Stomach (tissue), 19 donors: ENCODE data around the gene ALX3. TPM values are rescaled to one million over a fixed set of nuclear protein-coding genes. Genes with fewer than 3 reads are reported as not detected.
A peak's percentile ranks its signal among the peaks of the same experiment; 100 is the strongest.

Experiments used
- DNase-seq, 2 donors: peaks; one replicate each; pipeline versions ENCODE4 v3.0.0 to v3.0.0-alpha.2; 2013 to 2019
- H3K27ac ChIP-seq, 5 donors: fragments of 200-600 bp in 4 of 5; sonication (generic) in 4 of 5; one replicate each; pipeline ENCODE4 v1.5.1; 2013 to 2019; ENCODE audit warnings: mild to moderate bottlenecking in 1 of 5, moderate library complexity in 1 of 5
- H3K27me3 ChIP-seq, 3 donors: fragments of 200-600 bp; sonication (generic); one replicate each; pipeline ENCODE4 v1.5.1; 2017 to 2019; ENCODE audit warnings: mixed run types in 1 of 3
- H3K36me3 ChIP-seq, 4 donors: fragments of 200-600 bp; sonication (generic); 1 replicate in 3 of 4; 2 replicates in 1 of 4; pipeline ENCODE4 v1.5.1; 2016 to 2019
- H3K4me1 ChIP-seq, 4 donors: fragments of 200-600 bp; sonication (generic); one replicate each; pipeline ENCODE4 v1.5.1; 2016 to 2019
- H3K4me3 ChIP-seq, 4 donors: fragments of 200-600 bp; sonication (generic) in 3 of 4; one replicate each; pipeline ENCODE4 v1.5.1; 2016 to 2019; ENCODE audit warnings: mild to moderate bottlenecking in 1 of 4
- H3K9me3 ChIP-seq, 4 donors: fragments of 200-600 bp; sonication (generic); one replicate each; pipeline ENCODE4 v1.5.1; 2016 to 2019
- EP300 ChIP-seq: sonication (generic); formaldehyde crosslinking; IDR thresholded peaks from one replicate; pipeline ENCODE4 v1.6.1; 2017; ENCODE audit warnings: antibody characterized with exemption
- POLR2A ChIP-seq, 4 donors: fragments of 450-650 bp; IDR thresholded peaks; one replicate each; pipeline ENCODE4 v1.6.1; 2016; ENCODE audit warnings: antibody characterized with exemption in 4 of 4, control low read depth in 2 of 4, mild to moderate bottlenecking in 1 of 4, moderate library complexity in 1 of 4
- POLR2AphosphoS5 ChIP-seq, 3 donors: sonication (generic); formaldehyde crosslinking; IDR thresholded peaks; one replicate each; pipeline ENCODE4 v1.6.1; 2016; ENCODE audit warnings: antibody characterized with exemption in 3 of 3
- WGBS, 5 donors: extraction: QIAGEN DNeasy Blood & Tissue Kit in 3 of 5; methylation state at CpG; one replicate each; pipeline versions ENCODE4 v1.1.5 to v1.1.7; 2013 to 2018; 5-methylcytosine and 5-hydroxymethylcytosine counted together
- intact Hi-C: fragments of 100-400 bp; cut with DNase I; formaldehyde crosslinking; loops from one replicate; pipeline ENCODE4 v1.15.1; 2023; ENCODE audit warnings: low total_unique reads
- long read RNA-seq, 10 donors: transcript quantifications; one replicate each; lab custom pipeline, GENCODE V29; 2026
- polyA plus RNA-seq, 3 donors: library from polyadenylated mRNA; stranded (reverse); fragments of 200-250 nt; gene quantifications; one replicate each; pipeline ENCODE4 v1.2.3, GENCODE V29; 2013
- total RNA-seq, 5 donors: library from RNA; depleted of rRNA; stranded (reverse); fragments of >200 nt; gene quantifications; one replicate each; pipeline versions ENCODE4 v1.1.0 to v1.2.3, GENCODE V29; 2014 to 2016
- TF ChIP-seq, protein P1 (sequence below), 7 experiments: fragments of 450-650 bp in 4 of 7; fragments of 200-600 bp in 3 of 7; sonication (generic) in 3 of 7; IDR thresholded peaks; one replicate each; pipeline ENCODE4 v1.5.1; 2016 to 2019; ENCODE audit warnings: antibody characterized with exemption in 7 of 7, control low read depth in 2 of 7, mild to moderate bottlenecking in 1 of 7
- donor health status: healthy with polysubstance abuse.
- donor health status: Bipolar disorder and iron deficiency.
- donor health status: healthy.

The ALX3 gene
- total RNA-seq (not detected), polyA plus RNA-seq (under 1 TPM in 1 of 3 donors, not detected in 2; 0.08 TPM)
- long read RNA-seq, donor 1 = 0 reads
- long read RNA-seq, donor 2 = 0 reads
- long read RNA-seq, donor 3 = 0 reads
- long read RNA-seq, donor 4 = 0 reads
- long read RNA-seq, donor 5 = 0 reads
- long read RNA-seq, donor 6 = 0 reads
- long read RNA-seq, donor 7 = 0 reads
- long read RNA-seq, donor 8 = 0 reads
- long read RNA-seq, donor 9 = 0 reads
- long read RNA-seq, donor 10 = 0 reads

DNA sequence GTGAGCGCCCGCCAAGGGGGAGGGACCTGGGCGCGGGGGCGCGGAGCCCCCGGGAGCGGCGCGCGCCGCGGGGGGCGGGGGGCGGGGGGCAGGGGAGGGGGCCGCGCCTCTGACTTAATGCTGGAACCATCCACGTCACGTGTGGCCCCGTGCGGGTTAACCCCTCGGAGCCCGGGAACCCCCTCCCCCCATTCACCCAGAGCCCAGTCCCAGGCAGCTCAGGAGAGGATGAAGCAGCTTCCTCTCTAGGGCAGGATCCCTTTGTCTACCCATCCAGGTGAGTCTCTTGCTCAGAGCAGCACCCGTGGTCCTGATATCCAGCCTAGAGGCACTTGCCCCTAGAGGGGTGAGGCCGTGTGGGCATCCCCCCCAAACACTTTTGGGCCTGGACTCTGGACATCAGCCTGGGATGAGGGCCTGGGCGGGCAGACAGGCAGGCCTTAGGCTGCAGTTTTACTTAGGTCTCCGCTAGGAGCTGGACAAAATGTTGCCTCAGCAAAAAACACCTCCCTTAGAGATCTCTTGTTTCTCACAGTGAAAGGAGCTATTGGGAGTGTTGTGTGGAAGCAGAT is at the start of gene ALX3:
TSS of gene ALX3 (minus strand) at position 2 of the 572 bp plus-strand sequence. CDS start 60 bp downstream, outside the sequence.
- WGBS, 5 donors = 4 to 43% (median 21%) methylated on average over 4 to 26 of the region's 27 CpGs
- Histone ChIP-seq H3K4me3 (peak within 1 kb of the TSS; percentile 20 to 45 (median 36)), H3K36me3 (no peaks in the 10 kb centered on the region)

DNA sequence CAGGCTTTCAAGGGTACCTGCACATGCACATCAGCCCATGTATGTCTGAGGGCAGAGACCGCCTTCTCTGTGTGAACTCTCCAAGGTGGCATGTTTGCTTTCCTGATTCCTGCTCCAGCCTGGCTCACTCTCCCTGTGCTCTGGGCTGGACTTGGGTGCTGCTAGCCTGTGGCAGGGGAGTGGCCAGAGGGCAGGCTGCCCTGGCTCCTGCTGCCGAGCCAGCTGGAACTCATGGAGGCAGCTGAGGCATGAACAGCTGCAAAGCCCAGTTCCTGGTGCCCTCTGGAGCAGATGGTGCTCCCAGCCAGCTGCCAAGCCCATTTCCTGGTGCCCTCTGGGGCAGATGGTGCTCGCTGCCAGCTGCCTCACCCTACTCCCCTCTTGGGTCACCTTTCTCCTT is 49.4 kb upstream of the ALX3 start:
- TF ChIP-seq POLR2AphosphoS5 (IDR thresholded peaks at IDR 0.05) (peak in 2 of 3 donors; percentile 40 to 42), EP300 (no peak)
- TF ChIP-seq, protein P1, sequence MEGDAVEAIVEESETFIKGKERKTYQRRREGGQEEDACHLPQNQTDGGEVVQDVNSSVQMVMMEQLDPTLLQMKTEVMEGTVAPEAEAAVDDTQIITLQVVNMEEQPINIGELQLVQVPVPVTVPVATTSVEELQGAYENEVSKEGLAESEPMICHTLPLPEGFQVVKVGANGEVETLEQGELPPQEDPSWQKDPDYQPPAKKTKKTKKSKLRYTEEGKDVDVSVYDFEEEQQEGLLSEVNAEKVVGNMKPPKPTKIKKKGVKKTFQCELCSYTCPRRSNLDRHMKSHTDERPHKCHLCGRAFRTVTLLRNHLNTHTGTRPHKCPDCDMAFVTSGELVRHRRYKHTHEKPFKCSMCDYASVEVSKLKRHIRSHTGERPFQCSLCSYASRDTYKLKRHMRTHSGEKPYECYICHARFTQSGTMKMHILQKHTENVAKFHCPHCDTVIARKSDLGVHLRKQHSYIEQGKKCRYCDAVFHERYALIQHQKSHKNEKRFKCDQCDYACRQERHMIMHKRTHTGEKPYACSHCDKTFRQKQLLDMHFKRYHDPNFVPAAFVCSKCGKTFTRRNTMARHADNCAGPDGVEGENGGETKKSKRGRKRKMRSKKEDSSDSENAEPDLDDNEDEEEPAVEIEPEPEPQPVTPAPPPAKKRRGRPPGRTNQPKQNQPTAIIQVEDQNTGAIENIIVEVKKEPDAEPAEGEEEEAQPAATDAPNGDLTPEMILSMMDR (IDR thresholded peaks at IDR 0.05) = no peak
- H3K36me3 ChIP-seq = no peaks in the 10 kb centered on the region
- H3K9me3 ChIP-seq = peaks cover 0 to 6% (median 6%) of the 10 kb centered on the region in 4 donors
- H3K4me1 ChIP-seq = no peaks in the 10 kb centered on the region
- DNase-seq = peak in 1 of 2 donors; percentile 71
- H3K27me3 ChIP-seq = peaks cover 0 to 29% (median 12%) of the 10 kb centered on the region in 3 donors
- intact Hi-C loops = no loop called here
- no peak overlapping the region for H3K27ac ChIP-seq
- WGBS, 5 donors = 31 to 67% (median 40%) methylated on average over 2 to 3 of the region's 3 CpGs
- no peak overlapping the region for H3K4me3 ChIP-seq

More for the DNA sequence above, at the start of gene ALX3:
- Histone ChIP-seq H3K27me3 (peaks cover 27 to 89% (median 68%) of the 10 kb centered on the region in 3 donors), H3K27ac (no peak within 1 kb of the TSS), H3K9me3 (peaks cover 0 to 11% (median 4%) of the 10 kb centered on the region in 4 donors), H3K4me1 (peaks cover 34 to 36% (median 36%) of the 10 kb centered on the region in 4 donors)
- TF ChIP-seq POLR2AphosphoS5 (IDR thresholded peaks at IDR 0.05) (no peak), EP300 (no peak), POLR2A (IDR thresholded peaks at IDR 0.05) (no peak)
- TF ChIP-seq, protein P1 (IDR thresholded peaks at IDR 0.05) = no peak
- intact Hi-C loops = no loop called here
- no peak for DNase-seq

DNA sequence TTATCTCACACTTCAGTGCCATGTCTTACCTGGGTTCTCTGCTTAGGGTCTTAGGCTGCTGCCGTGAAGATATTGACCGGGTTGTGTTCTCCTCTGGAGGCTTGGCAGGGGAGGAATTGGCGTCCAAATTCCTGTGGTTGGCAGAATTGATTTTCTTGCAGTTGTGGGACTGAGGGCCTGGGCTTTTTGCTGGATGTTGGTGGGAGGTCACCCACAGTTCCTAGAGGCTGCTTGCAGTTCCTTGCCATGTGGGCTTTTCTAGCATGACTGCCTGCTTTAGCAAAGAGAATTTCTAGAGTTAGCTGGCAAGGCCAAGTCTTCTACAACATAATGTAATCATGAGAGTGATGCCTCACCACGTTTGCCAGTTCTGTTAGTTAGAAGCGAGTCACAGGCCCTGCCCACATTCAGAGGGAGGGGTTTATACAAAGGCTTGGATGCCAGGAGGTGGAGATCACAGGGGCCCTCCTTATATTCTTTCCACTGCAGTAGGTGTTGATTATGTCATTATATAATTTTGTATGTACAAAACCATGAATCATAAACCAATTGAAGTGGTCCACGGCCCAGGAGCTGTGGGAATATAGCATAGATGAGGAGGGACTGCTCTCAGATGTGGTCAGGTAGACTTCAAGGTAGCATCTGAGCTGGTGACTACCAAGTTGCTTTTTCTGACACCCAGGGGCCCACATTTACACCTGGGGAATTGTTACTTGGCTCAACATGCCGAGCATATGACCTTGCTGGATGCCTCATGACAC is 48.3 kb upstream of the ALX3 start:
- intact Hi-C loops = no loop called here
- no peak for DNase-seq

GRCh38 chr1:110114784-110115183 is 44.3 kb upstream of the ALX3 start:
- TF ChIP-seq POLR2A (IDR thresholded peaks at IDR 0.05) (no peak), EP300 (no peak), POLR2AphosphoS5 (IDR thresholded peaks at IDR 0.05) (no peak)
- TF ChIP-seq, protein P1 (IDR thresholded peaks at IDR 0.05) = no peak
- no peak for DNase-seq
- intact Hi-C loops = no loop called here
- 46 to 65% (median 61%) methylated on average over 5 of the region's 5 CpGs for WGBS, 5 donors
- Histone ChIP-seq H3K9me3 (no peaks in the 10 kb centered on the region), H3K27me3 (peaks cover 0 to 68% (median 18%) of the 10 kb centered on the region in 3 donors), H3K36me3 (no peaks in the 10 kb centered on the region), H3K4me3 (no peak overlapping the region), H3K27ac (no peak overlapping the region), H3K4me1 (no peaks in the 10 kb centered on the region)

More for the DNA sequence above, 48.3 kb upstream of the ALX3 start:
- H3K27ac ChIP-seq = no peak overlapping the region
- no peak for TF ChIP-seq POLR2AphosphoS5 (IDR thresholded peaks at IDR 0.05)
- TF ChIP-seq EP300 = no peak
- no peaks in the 10 kb centered on the region for H3K36me3 ChIP-seq
- no peak overlapping the region for H3K4me3 ChIP-seq
- peaks cover 0 to 39% (median 22%) of the 10 kb centered on the region in 3 donors for H3K27me3 ChIP-seq
- peaks cover 0 to 5% (median 4%) of the 10 kb centered on the region in 4 donors for H3K9me3 ChIP-seq
- WGBS, 5 donors = 51 to 60% (median 59%) methylated on average over 7 of the region's 7 CpGs
- no peaks in the 10 kb centered on the region for H3K4me1 ChIP-seq
